DMS 273 (cell line): ENCODE results near the gene MICB.
"Not testable (repeated sequence)": the region's sequence is repeated elsewhere in the genome, so short reads cannot be mapped to it uniquely, and the experiment has no call there.

Source experiments
- DNase-seq: peaks from one replicate; lab custom pipeline; 2025; ENCODE audit not compliant: unreplicated experiment; lab: John Stamatoyannopoulos, UW

Gene MICB

GRCh38 chr6:31498748-31499147 is 803 bp downstream of the MICB start:
- DNase-seq: peak; percentile 55

DNA sequence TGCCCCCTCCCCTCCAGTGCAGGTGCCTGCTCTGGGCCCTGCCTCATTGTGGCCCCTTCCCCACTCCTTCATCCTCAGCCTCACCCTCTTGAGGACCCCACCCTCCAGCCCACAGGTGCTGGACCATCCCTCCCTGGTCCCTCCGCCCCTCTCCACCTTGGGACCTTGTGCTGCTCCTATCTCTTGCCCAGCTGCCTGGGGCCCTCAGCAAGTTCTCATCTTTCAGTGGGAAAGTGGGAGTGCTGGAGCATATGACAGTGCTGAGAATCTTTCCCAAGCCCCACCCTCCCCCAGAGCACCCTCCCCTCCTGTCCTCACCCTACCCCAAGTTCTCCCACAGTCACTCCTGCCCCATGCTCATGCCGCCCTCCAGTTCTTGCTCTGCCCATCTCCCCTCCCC is 1.7 kb downstream of the MICB start:
- peak; percentile 14 for DNase-seq

GRCh38 chr6:31502586-31502985 is 4.6 kb downstream of the MICB start:
- no peak for DNase-seq

DNA sequence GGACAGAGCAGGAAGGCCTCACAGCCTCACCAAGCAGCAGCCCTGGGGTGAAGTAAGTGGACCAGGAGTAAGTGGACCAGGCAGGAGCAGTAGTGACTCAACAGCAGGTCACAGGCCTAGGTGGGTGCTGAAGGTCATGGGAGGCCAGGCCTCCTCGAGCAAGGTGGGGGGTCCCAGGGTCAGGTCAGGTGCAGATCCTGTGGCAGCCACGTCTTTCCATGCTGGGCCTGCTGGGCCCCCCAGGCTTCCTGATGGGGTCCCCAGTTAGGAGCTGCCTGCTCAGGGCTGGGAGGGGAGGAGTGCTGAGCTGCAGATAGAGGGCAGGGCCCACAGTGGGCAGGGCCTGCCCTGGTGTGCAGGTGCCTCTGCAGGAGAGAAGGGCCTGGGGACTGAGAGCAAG is 11.1 kb downstream of the MICB start:
- DNase-seq: not testable (repeated sequence)

- DNase-seq: no peak
Measured at GRCh38 chr6:31510007-31510406, 12.1 kb downstream of the MICB start.

DNA sequence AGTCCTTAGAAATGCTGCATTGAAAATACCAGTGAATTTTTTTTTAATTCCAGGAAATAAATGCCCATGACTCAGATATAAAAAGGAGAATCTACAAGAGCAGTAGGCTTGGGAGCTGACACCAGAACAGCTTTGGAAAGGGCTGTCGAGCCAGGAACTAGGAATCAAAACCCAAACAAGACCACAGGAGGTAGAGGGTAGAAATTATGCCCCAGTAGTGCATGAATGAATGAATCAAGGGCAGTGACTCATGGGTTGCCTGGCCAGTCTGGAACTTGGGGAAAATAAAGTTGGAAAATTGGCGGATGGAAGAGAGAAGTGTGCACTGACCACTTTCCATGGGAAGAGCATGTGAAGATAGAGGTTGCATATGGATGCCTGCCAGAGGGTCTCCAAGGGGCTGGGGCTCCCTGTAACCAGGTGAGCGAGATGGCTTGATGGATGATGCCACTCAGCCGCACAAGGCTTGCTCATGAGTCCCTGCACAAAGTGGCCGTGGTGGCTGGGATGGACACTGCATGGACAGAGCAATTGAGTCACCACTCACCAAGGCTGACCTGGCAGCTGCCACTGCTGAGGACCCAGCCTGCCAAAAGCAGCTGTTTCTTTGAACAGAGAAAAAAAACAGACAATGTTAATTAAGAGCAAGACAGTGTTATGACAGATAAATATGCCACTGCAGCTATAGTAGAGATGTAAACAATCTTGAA is 15.7 kb downstream of the MICB start:
- DNase-seq: no peak

GRCh38 chr6:31521835-31522234 is 23.9 kb downstream of the MICB start:
- no peak for DNase-seq

- DNase-seq: no peak
Measured at GRCh38 chr6:31525553-31525931, 27.6 kb downstream of the MICB start.

GRCh38 chr6:31525932-31526591 is 28.1 kb downstream of the MICB start:
- DNase-seq: no peak

DNA sequence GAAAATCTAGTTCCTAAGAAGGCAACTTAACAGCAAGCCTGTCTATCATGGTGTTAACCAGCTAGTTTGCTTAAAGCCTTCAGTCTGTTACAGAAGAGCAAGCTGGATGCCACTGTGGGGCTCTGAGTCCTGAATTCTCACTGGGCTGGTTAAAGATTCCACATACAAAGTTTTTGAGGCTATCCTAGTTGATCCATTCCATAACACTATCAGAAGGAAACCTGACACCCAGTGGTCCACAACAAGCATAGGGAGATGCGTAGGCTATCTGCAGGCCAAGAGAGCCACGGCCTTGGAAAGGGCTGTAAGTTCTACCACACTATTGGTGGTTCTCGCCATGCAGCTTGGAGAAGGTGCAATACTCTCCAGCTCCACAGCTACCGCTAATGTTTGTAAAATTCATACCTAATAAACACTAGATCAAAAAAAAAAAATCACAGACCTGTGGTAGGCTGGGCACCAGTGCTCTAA is 30.4 kb downstream of the MICB start:
- DNase-seq: peak; percentile 60

- DNase-seq: no peak
Measured at GRCh38 chr6:31528821-31529328, 30.9 kb downstream of the MICB start, which contains the start of gene MCCD1. TSS of gene MCCD1 (plus strand) at chr6:31528962. CDS start at chr6:31529015, 53 bp downstream.

- DNase-seq: peak; percentile 49
Measured at GRCh38 chr6:31529329-31530150, 31.6 kb downstream of the MICB start.

- no peak for DNase-seq
Measured at GRCh38 chr6:31530659-31531058, 32.7 kb downstream of the MICB start.

DNA sequence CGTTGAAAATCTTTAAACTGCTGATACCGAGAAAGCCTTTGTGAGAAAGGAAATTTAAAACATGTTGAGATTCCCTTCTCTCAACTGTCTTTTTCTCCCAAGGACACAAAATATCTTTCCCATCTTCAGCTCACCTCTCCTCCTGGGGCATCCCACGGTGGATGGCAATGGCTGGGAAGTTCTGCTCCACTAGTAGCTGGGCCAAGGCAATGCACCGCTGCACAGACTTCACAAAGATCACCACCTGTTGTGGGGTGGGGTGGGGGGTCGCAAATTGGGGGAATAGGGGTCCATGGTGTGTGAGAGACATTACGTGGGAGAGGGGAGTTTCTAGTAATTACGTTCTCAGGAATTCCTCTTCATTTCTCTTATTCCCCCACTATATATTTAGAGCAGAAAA is 33.2 kb downstream of the MICB start:
- DNase-seq: no peak

GRCh38 chr6:31531771-31532643 is 34.1 kb downstream of the MICB start:
- no peak for DNase-seq

DNA sequence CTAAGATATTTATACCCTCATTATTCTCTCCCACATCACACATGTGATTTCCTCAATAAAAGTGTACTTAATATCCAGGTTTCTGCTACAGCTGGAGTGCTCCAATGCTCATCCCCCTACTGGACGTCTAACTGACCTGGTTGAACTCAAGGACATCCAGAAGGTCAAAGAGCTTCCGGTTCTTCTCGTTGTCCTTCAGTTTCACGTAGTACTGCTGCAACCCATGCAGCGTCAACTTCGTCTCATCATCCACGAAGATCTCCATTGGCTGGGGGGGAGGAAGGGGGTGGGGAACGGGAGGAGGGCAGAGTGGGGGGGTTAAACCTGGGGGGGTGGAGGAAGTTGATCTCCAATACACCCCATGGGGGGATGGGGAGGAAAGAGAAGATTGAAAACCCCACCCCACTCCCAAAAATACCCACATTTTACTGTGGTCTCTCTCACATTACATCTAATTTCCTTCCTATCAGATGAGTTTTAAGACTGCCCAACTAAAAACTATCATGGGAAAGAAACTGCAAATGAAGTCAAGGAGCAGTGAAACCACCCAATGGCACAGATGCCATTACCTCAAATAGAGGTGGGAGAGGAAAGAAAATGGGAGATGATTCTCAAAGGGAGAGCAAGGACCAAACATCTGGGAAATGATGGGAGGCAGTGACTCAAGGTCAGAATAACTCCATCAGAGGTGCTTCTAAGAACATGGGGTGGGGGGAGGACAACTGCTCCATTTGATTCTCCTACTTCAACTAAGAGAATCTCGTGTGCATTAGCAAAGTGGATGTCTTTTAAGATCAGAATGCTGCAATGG is 34.9 kb downstream of the MICB start:
- no peak for DNase-seq

- DNase-seq: no peak
Measured at GRCh38 chr6:31533455-31533841, 35.5 kb downstream of the MICB start.

DNA sequence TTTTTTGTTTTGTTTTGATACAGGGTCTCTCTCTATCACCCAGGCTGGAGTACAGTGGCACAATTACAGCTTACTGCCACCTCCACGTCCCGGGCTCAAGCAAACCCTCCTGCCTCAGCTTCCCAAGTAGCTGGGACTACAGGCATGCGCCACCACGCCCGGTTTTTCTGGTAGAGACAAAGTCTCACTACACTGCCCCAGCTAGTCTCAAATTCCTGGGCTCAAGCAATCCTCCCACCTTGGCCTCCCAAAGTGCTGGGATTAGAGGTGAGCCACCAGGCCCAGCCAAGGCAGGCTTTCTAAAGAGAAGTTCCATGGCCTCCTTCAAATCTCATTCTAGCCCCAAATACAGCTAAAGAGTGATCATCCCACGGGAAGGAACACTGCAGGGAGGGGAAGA is 36.1 kb downstream of the MICB start:
- DNase-seq: no peak

GRCh38 chr6:31534521-31535040 is 36.6 kb downstream of the MICB start:
- no peak for DNase-seq
